GM15510 (cell line): ENCODE data around the gene FGF8.

Source experiments
- POLR2A ChIP-seq: IDR thresholded peaks from 3 replicates; pipeline ENCODE4 v1.6.1; 2011; ENCODE audit warnings: borderline replicate concordance; ENCODE audit not compliant: insufficient read length; ENCODE audit errors: extremely low read depth

FGF8 gene

GRCh38 chr10:101775273-101776160 lies at the start of gene FGF8:
Gene FGF8, minus strand, starts transcription at chr10:101776114. Its CDS starts 214 bp downstream, at chr10:101775900.
- no peak for TF ChIP-seq POLR2A

GRCh38 chr10:101824736-101825135 lies 48.8 kb upstream of the FGF8 start:
- TF ChIP-seq POLR2A = no peak

- TF ChIP-seq POLR2A = no peak
Observed at GRCh38 chr10:101818872-101819633, 43.1 kb upstream of the FGF8 start.

- TF ChIP-seq POLR2A = peak; percentile 89
Observed at GRCh38 chr10:101818119-101818871, 42.4 kb upstream of the FGF8 start, which contains the start of gene OGA. Gene OGA, minus strand, starts transcription at chr10:101818444. Its CDS starts 422 bp downstream, at chr10:101818022.

GRCh38 chr10:101817337-101818118 lies 41.6 kb upstream of the FGF8 start:
- no peak for TF ChIP-seq POLR2A

GRCh38 chr10:101816913-101817336 lies 41.0 kb upstream of the FGF8 start:
- TF ChIP-seq POLR2A = no peak

- TF ChIP-seq POLR2A = no peak
Observed at GRCh38 chr10:101816376-101816775, 40.5 kb upstream of the FGF8 start.

- no peak for TF ChIP-seq POLR2A
Observed at GRCh38 chr10:101814466-101815071, 38.7 kb upstream of the FGF8 start.

- no peak for TF ChIP-seq POLR2A
Observed at GRCh38 chr10:101812606-101813005, 36.7 kb upstream of the FGF8 start.

- TF ChIP-seq POLR2A = no peak
Observed at GRCh38 chr10:101807158-101807557, 31.2 kb upstream of the FGF8 start.

GRCh38 chr10:101803511-101803910 lies 27.6 kb upstream of the FGF8 start:
- TF ChIP-seq POLR2A = no peak

GRCh38 chr10:101797403-101798059 lies 21.6 kb upstream of the FGF8 start:
- TF ChIP-seq POLR2A = no peak

- TF ChIP-seq POLR2A = no peak
Observed at GRCh38 chr10:101793526-101793925, 17.6 kb upstream of the FGF8 start.
